OCI-LY3 (cell line): ENCODE measurements around the gene FTSJ3.

Experiments used
- CTCF ChIP-seq: fragments of 200-600, 300-600 bp; sonication (generic); IDR thresholded peaks from 2 replicates; pipeline ENCODE4 v1.5.1; 2014; ENCODE audit warnings: antibody characterized with exemption, low read length, low read depth
- EZH2phosphoT487 ChIP-seq: fragments of 200-600 bp; shearing (Covaris generic); IDR thresholded peaks from 2 replicates; pipeline ENCODE4 v1.6.1; 2018; ENCODE audit warnings: antibody characterized with exemption, mixed run types, low read depth

- TF ChIP-seq CTCF (no peak), EZH2phosphoT487 (no peak)
Observed at GRCh38 chr17:63845509-63845908, 18.0 kb upstream of the FTSJ3 start.
